ENCODE measurements around the gene OSBPL10.
"Not testable (repeated sequence)": the region's sequence is repeated elsewhere in the genome, so short reads cannot be mapped to it uniquely, and the experiment has no call there.

The OSBPL10 gene

GRCh38 chr3:32018757-32019564 is 37.9 kb upstream of the OSBPL10 start:
- POLR2A ChIA-PET = interaction anchor here (0.7 kb wide), 1 partner anchor 10 kb away, joined by 3 read pairs; no protein-coding TSS in a partner anchor
- CTCF ChIA-PET = interaction anchor here (0.5 to 2.3 kb wide), 8 partner anchors 16 to 198 kb away, joined by 3 to 7 read pairs (median 4); no protein-coding TSS in a partner anchor
- peak; percentile 60 for DNase-seq (ENCODE audit: extremely low spot score)
- TF ChIP-seq FOXM1 (IDR thresholded peaks at IDR 0.05; ENCODE audit: borderline replicate concordance) = no peak
- no peak for TF ChIP-seq SUZ12 (IDR thresholded peaks at IDR 0.05)
- no peak for TF ChIP-seq SP1 (IDR thresholded peaks at IDR 0.05)
- TF ChIP-seq LEF1 (IDR thresholded peaks at IDR 0.05; ENCODE audit: borderline replicate concordance) = no peak
- TF ChIP-seq FOXK2 (IDR thresholded peaks at IDR 0.05) = no peak
- TF ChIP-seq TARDBP (IDR thresholded peaks at IDR 0.05) = no peak
- TF ChIP-seq FOXA1 (IDR thresholded peaks at IDR 0.05) = no peak
- no peak for TF ChIP-seq CTBP1 (IDR thresholded peaks at IDR 0.05; ENCODE audit: borderline replicate concordance)
- TF ChIP-seq ZNF384 (IDR thresholded peaks at IDR 0.05) = no peak
- TF ChIP-seq HDGF (IDR thresholded peaks at IDR 0.05; ENCODE audit: borderline replicate concordance) = no peak
- no peak for TF ChIP-seq NFRKB (IDR thresholded peaks at IDR 0.05)
- TF ChIP-seq BHLHE40 (IDR thresholded peaks at IDR 0.05; ENCODE audit: borderline replicate concordance) = no peak
- no peak for TF ChIP-seq PKNOX1 (IDR thresholded peaks at IDR 0.05)

GRCh38 chr3:32017286-32017685 is 36.2 kb upstream of the OSBPL10 start:
- TF ChIP-seq FOXA1 (IDR thresholded peaks at IDR 0.05) (no peak), FOXK2 (IDR thresholded peaks at IDR 0.05) (no peak), FOXM1 (IDR thresholded peaks at IDR 0.05; ENCODE audit: borderline replicate concordance) (no peak), LEF1 (IDR thresholded peaks at IDR 0.05; ENCODE audit: borderline replicate concordance) (no peak), NFRKB (IDR thresholded peaks at IDR 0.05) (no peak), BHLHE40 (IDR thresholded peaks at IDR 0.05; ENCODE audit: borderline replicate concordance) (no peak), ZNF384 (IDR thresholded peaks at IDR 0.05) (no peak), PKNOX1 (IDR thresholded peaks at IDR 0.05) (no peak), ARNT (IDR thresholded peaks at IDR 0.05) (no peak), HDGF (IDR thresholded peaks at IDR 0.05; ENCODE audit: borderline replicate concordance) (no peak), SUZ12 (IDR thresholded peaks at IDR 0.05) (no peak), TARDBP (IDR thresholded peaks at IDR 0.05) (no peak), ELF4 (IDR thresholded peaks at IDR 0.05) (no peak), L3MBTL2 (conservative IDR thresholded peaks at IDR 0.05) (no peak), CTBP1 (IDR thresholded peaks at IDR 0.05; ENCODE audit: borderline replicate concordance) (no peak), SP1 (IDR thresholded peaks at IDR 0.05) (no peak)
- CTCF ChIA-PET = no interaction called here
- DNase-seq (ENCODE audit: extremely low spot score) = no peak
- POLR2A ChIA-PET = no interaction called here

- POLR2A ChIA-PET; CTCF ChIA-PET; DNase-seq (ENCODE audit: extremely low spot score): not testable (repeated sequence)
These were observed 34.6 kb upstream of the OSBPL10 start for GRCh38 chr3:32015638-32016037.

GRCh38 chr3:32010699-32011098 is 29.6 kb upstream of the OSBPL10 start:
- POLR2A ChIA-PET; DNase-seq (ENCODE audit: extremely low spot score); CTCF ChIA-PET: not testable (repeated sequence)

GRCh38 chr3:32009957-32010356 is 28.9 kb upstream of the OSBPL10 start:
- ChIA-PET CTCF (no interaction called here), POLR2A (no interaction called here)
- TF ChIP-seq TARDBP (IDR thresholded peaks at IDR 0.05) (no peak), ELF4 (IDR thresholded peaks at IDR 0.05) (no peak), FOXM1 (IDR thresholded peaks at IDR 0.05; ENCODE audit: borderline replicate concordance) (no peak), NFRKB (IDR thresholded peaks at IDR 0.05) (no peak), SUZ12 (IDR thresholded peaks at IDR 0.05) (no peak), PKNOX1 (IDR thresholded peaks at IDR 0.05) (no peak), BHLHE40 (IDR thresholded peaks at IDR 0.05; ENCODE audit: borderline replicate concordance) (no peak), FOXK2 (IDR thresholded peaks at IDR 0.05) (no peak), ARNT (IDR thresholded peaks at IDR 0.05) (no peak), ZNF384 (IDR thresholded peaks at IDR 0.05) (no peak), CTBP1 (IDR thresholded peaks at IDR 0.05; ENCODE audit: borderline replicate concordance) (no peak), FOXA1 (IDR thresholded peaks at IDR 0.05) (no peak), L3MBTL2 (conservative IDR thresholded peaks at IDR 0.05) (no peak)
- no peak for DNase-seq (ENCODE audit: extremely low spot score)

GRCh38 chr3:32009101-32009500 is 28.0 kb upstream of the OSBPL10 start:
- TF ChIP-seq LEF1 (IDR thresholded peaks at IDR 0.05; ENCODE audit: borderline replicate concordance) = no peak
- no peak for TF ChIP-seq FOXA1 (IDR thresholded peaks at IDR 0.05)
- no peak for TF ChIP-seq CTBP1 (IDR thresholded peaks at IDR 0.05; ENCODE audit: borderline replicate concordance)
- TF ChIP-seq ARNT (IDR thresholded peaks at IDR 0.05) = no peak
- TF ChIP-seq PKNOX1 (IDR thresholded peaks at IDR 0.05) = no peak
- TF ChIP-seq L3MBTL2 (conservative IDR thresholded peaks at IDR 0.05) = no peak
- no peak for DNase-seq (ENCODE audit: extremely low spot score)
- ChIA-PET CTCF (no interaction called here), POLR2A (no interaction called here)

Measured in HEK293T (cell line).